Mucosa of descending colon (tissue), 3 donors: ENCODE measurements around the gene MAP2K1. TPM values are rescaled to one million over a fixed set of nuclear protein-coding genes. Genes with fewer than 3 reads are reported as not detected.

Experiments
- ATAC-seq: fragments of 200-7000 bp; cut with Tn5 transposase; one replicate; pipeline ENCODE4 v1.9.1; 2020; ENCODE audit warnings: mild to moderate bottlenecking, moderate library complexity
- DNase-seq, 3 donors: peaks; one replicate each; pipeline ENCODE4 v3.0.0-alpha.2; 2020
- H3K36me3 ChIP-seq: fragments of 200-600 bp; one replicate; pipeline ENCODE4 v1.8.0; 2021; ENCODE audit warnings: low read depth, mild to moderate bottlenecking
- H3K4me1 ChIP-seq: fragments of 200-600 bp; one replicate; pipeline ENCODE4 v1.8.0; 2021; ENCODE audit warnings: low read depth, mild to moderate bottlenecking
- H3K4me3 ChIP-seq: fragments of 200-600 bp; one replicate; pipeline ENCODE4 v1.8.0; 2021; ENCODE audit warnings: mild to moderate bottlenecking
- H3K9me3 ChIP-seq: fragments of 200-600 bp; one replicate; pipeline ENCODE4 v1.8.0; 2021; ENCODE audit warnings: mild to moderate bottlenecking
- CTCF ChIP-seq: fragments of 200-600 bp; IDR thresholded peaks from one replicate; pipeline ENCODE4 v1.8.0; 2022; ENCODE audit warnings: antibody characterized with exemption, mild to moderate bottlenecking
- intact Hi-C, 2 donors: fragments of 100-400 bp; cut with DNase I in 1 of 2; cut with micrococcal nuclease in 1 of 2; formaldehyde crosslinking; loops; one replicate each; pipeline versions ENCODE4 v1.11.0 to v1.11.1; 2022; cut with DNase I, micrococcal nuclease
- total RNA-seq, 3 donors: library from RNA; stranded (reverse); fragmentation: NEBNext Ultra II Directional in 2 of 3; extraction: Animal tissue kit (Norgen Biotek cat#: 25700) in 2 of 3; gene quantifications; one replicate each; pipeline versions ENCODE4 v1.2.1 to v1.2.4, GENCODE V29; 2021 to 2023
- donor health status: DM: no; HTN: no; CAD: no; lungs with moderate emphysema.
- donor health status: DM: no; HTN: no; CAD: no.
- donor health status: DM: no; HTN: yes; CAD: no.

MAP2K1 gene
- total RNA-seq, 3 donors from 2014 or later = 34.4 to 45.3 (median 44.0) TPM

- TF ChIP-seq CTCF = no peak
- Histone ChIP-seq H3K36me3 (no peaks in the 10 kb centered on the region), H3K4me1 (no peaks in the 10 kb centered on the region), H3K9me3 (no peaks in the 10 kb centered on the region), H3K4me3 (no peak overlapping the region)
- ATAC-seq (no peak), DNase-seq (no peak)
- intact Hi-C loops = no loop called here
Measured at GRCh38 chr15:66486887-66487286, 100.2 kb downstream of the MAP2K1 start.

GRCh38 chr15:66488525-66488924, 101.8 kb downstream of the MAP2K1 start:
- intact Hi-C loops = no loop called here
- Histone ChIP-seq H3K4me3 (no peak overlapping the region), H3K36me3 (no peaks in the 10 kb centered on the region), H3K9me3 (no peaks in the 10 kb centered on the region), H3K4me1 (no peaks in the 10 kb centered on the region)
- DNase-seq = no peak
- ATAC-seq = no peak
- no peak for TF ChIP-seq CTCF

- H3K36me3 ChIP-seq = no peaks in the 10 kb centered on the region
- no peak overlapping the region for H3K4me3 ChIP-seq
- H3K9me3 ChIP-seq = no peaks in the 10 kb centered on the region
- ATAC-seq (no peak), DNase-seq (no peak)
- no peak for TF ChIP-seq CTCF
- intact Hi-C loops = no loop called here
- H3K4me1 ChIP-seq = no peaks in the 10 kb centered on the region
Measured at GRCh38 chr15:66489179-66489791, 102.6 kb downstream of the MAP2K1 start.

GRCh38 chr15:66491846-66492245, 105.1 kb downstream of the MAP2K1 start:
- TF ChIP-seq CTCF = no peak
- DNase-seq (no peak), ATAC-seq (no peak)
- intact Hi-C loops = loop anchor here in 1 of 2 donors (10.0 kb wide), 1 partner anchor 97 kb away; no protein-coding TSS in a partner anchor
- Histone ChIP-seq H3K36me3 (no peaks in the 10 kb centered on the region), H3K4me1 (peaks cover 10% of the 10 kb centered on the region), H3K4me3 (no peak overlapping the region), H3K9me3 (no peaks in the 10 kb centered on the region)

- TF ChIP-seq CTCF = no peak
- ATAC-seq (no peak), DNase-seq (no peak)
- H3K9me3 ChIP-seq = no peaks in the 10 kb centered on the region
- intact Hi-C loops = loop anchor here in 1 of 2 donors (10.0 kb wide), 1 partner anchor 99 kb away; no protein-coding TSS in a partner anchor
- H3K4me1 ChIP-seq = peaks cover 11% of the 10 kb centered on the region
- H3K4me3 ChIP-seq = no peak overlapping the region
- no peaks in the 10 kb centered on the region for H3K36me3 ChIP-seq
Measured at GRCh38 chr15:66494262-66494661, 107.5 kb downstream of the MAP2K1 start.
